ENCODE measurements around the gene DOC2B.

The DOC2B gene

DNA sequence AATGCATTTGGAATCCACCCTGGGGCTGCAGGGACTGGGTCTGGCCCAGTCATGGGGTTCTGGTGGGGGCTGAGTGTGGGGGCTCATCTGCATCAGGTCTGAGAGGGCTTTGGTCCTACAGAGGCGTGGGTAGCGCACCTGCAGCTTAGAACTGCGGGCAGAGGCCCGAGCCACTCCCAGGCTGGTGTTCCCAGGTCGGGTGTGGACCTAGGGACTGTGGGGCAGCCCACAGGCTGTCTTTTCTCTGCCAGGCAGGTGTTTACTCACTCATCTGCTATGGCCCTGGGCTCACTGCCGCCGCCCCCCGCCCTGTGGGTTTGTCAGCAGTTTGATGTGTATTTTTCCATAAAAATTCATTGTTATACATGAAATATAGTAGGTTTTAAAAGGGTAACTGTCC lies 27.0 kb upstream of the DOC2B start (continued):
- TF ChIP-seq, protein P1, sequence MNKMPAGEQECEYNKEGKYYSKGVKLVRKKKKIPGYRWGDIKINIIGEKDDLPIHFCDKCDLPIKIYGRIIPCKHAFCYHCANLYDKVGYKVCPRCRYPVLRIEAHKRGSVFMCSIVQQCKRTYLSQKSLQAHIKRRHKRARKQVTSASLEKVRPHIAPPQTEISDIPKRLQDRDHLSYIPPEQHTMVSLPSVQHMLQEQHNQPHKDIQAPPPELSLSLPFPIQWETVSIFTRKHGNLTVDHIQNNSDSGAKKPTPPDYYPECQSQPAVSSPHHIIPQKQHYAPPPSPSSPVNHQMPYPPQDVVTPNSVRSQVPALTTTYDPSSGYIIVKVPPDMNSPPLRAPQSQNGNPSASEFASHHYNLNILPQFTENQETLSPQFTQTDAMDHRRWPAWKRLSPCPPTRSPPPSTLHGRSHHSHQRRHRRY (tag by site-specific recombination; IDR thresholded peaks at IDR 0.05): no peak
- TF ChIP-seq ZNF169 (tag by site-specific recombination; IDR thresholded peaks at IDR 0.05) (no peak), ZNF10 (tag by site-specific recombination; IDR thresholded peaks at IDR 0.05) (no peak)

DNA sequence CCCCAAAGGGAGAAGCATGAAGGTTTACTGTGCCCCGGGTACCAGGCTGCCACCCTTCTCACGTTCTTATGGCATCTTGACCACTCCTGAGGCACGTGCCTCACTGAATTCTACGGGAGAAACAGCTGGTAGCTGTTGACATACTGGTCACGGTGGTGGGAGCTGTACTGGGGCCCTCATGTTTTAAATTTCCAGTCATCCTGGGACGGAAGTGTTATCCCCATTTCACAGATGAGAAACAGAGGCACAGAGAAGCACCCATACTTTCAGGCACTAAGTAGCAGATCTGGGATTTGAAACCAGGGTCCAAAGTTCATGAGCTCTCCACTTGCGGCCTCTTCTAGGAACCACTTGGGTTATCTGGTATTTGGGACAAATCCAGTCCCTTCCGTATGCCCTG lies 26.3 kb upstream of the DOC2B start:
- Histone ChIP-seq H3K4me1 (ENCODE audit: control insufficient read depth, insufficient read depth, low read length) (no peaks in the 10 kb centered on the region), H3K4me3 (ENCODE audit: low read depth, low read length) (no peak overlapping the region), H3K9me3 (ENCODE audit: control insufficient read depth, insufficient read depth, low read depth, low read length) (no peaks in the 10 kb centered on the region), H3K27ac (ENCODE audit: extremely low read depth, low read depth, low read length) (no peak overlapping the region), H3K36me3 (ENCODE audit: control insufficient read depth in 2 of 2, insufficient read depth in 1 of 2, low read length in 2 of 2) (peaks cover 0 to 7% of the 10 kb centered on the region in 2 experiments; a peak in 1 of 3 replicates)
- POLR2A ChIA-PET: no interaction called here
- TF ChIP-seq, protein P2, sequence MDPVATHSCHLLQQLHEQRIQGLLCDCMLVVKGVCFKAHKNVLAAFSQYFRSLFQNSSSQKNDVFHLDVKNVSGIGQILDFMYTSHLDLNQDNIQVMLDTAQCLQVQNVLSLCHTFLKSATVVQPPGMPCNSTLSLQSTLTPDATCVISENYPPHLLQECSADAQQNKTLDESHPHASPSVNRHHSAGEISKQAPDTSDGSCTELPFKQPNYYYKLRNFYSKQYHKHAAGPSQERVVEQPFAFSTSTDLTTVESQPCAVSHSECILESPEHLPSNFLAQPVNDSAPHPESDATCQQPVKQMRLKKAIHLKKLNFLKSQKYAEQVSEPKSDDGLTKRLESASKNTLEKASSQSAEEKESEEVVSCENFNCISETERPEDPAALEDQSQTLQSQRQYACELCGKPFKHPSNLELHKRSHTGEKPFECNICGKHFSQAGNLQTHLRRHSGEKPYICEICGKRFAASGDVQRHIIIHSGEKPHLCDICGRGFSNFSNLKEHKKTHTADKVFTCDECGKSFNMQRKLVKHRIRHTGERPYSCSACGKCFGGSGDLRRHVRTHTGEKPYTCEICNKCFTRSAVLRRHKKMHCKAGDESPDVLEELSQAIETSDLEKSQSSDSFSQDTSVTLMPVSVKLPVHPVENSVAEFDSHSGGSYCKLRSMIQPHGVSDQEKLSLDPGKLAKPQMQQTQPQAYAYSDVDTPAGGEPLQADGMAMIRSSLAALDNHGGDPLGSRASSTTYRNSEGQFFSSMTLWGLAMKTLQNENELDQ (tag by site-specific recombination; IDR thresholded peaks at IDR 0.05; ENCODE audit: low read depth): no peak
- TF ChIP-seq BCL11A (tag by site-specific recombination; IDR thresholded peaks at IDR 0.05; ENCODE audit: low read depth): no peak
- CTCF ChIA-PET: interaction anchor here (0.5 kb wide), 1 partner anchor 117 kb away, joined by 3 read pairs; no protein-coding TSS in a partner anchor

DNA sequence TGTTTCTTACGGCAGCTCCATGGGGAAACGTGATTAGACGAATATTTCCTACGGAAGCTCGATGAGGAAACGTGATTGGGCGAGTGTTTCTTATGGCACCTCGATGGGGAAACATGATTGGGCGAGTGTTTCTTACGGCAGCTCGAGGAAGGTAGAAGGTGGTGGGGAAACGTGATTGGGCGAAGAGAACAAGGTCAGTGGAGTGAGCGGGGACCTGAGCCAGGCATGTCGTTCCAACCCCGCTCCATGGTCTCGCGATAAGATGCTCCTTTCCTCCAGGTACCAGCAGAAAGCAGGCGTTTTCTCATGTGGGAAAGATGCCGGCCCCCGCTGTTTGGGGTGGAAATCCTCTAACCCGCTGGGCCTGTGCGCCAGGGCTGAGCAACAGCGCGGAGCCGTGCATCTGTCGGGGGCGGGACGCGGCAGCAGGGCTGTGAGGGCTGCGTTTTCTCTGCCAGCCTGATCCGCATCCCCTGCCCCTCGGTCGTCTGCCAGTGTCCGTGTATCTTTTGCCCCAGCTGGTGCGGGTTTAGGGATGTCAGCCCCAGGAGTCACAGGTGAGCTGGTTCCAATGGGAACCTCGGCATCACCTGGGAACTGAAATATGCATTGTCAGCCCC lies 25.6 kb upstream of the DOC2B start:
- H3K36me3 ChIP-seq (ENCODE audit: control insufficient read depth in 2 of 2, insufficient read depth in 1 of 2, low read length in 2 of 2): peaks cover 0 to 4% of the 10 kb centered on the region in 2 experiments; a peak in 1 of 3 replicates
- POLR2A ChIA-PET: no interaction called here
- H3K4me1 ChIP-seq (ENCODE audit: control insufficient read depth, insufficient read depth, low read length): no peaks in the 10 kb centered on the region
- H3K27ac ChIP-seq (ENCODE audit: extremely low read depth, low read depth, low read length): no peak overlapping the region
- H3K4me3 ChIP-seq (ENCODE audit: low read depth, low read length): no peak overlapping the region
- CTCF ChIA-PET: interaction anchor here (0.6 to 0.7 kb wide), 3 partner anchors 38 to 724 kb away, joined by 3 to 6 read pairs (median 3); no protein-coding TSS in a partner anchor
- H3K9me3 ChIP-seq (ENCODE audit: control insufficient read depth, insufficient read depth, low read depth, low read length): no peaks in the 10 kb centered on the region
- no peak for TF ChIP-seq YY1 (tag by site-specific recombination; IDR thresholded peaks at IDR 0.05)
- TF ChIP-seq, protein P3, sequence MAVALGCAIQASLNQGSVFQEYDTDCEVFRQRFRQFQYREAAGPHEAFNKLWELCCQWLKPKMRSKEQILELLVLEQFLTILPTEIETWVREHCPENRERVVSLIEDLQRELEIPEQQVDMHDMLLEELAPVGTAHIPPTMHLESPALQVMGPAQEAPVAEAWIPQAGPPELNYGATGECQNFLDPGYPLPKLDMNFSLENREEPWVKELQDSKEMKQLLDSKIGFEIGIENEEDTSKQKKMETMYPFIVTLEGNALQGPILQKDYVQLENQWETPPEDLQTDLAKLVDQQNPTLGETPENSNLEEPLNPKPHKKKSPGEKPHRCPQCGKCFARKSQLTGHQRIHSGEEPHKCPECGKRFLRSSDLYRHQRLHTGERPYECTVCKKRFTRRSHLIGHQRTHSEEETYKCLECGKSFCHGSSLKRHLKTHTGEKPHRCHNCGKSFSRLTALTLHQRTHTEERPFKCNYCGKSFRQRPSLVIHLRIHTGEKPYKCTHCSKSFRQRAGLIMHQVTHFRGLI (tag by site-specific recombination; IDR thresholded peaks at IDR 0.05): no peak
- TF ChIP-seq GFI1B (tag by site-specific recombination; IDR thresholded peaks at IDR 0.05): no peak
- no peak for TF ChIP-seq ZBTB20 (tag by site-specific recombination; IDR thresholded peaks at IDR 0.05)
- TF ChIP-seq TRIM28 (IDR thresholded peaks at IDR 0.05; ENCODE audit: borderline replicate concordance, low read length): no peak
- TF ChIP-seq ZNF548 (tag by site-specific recombination; IDR thresholded peaks at IDR 0.05): no peak
- TF ChIP-seq, protein P4, sequence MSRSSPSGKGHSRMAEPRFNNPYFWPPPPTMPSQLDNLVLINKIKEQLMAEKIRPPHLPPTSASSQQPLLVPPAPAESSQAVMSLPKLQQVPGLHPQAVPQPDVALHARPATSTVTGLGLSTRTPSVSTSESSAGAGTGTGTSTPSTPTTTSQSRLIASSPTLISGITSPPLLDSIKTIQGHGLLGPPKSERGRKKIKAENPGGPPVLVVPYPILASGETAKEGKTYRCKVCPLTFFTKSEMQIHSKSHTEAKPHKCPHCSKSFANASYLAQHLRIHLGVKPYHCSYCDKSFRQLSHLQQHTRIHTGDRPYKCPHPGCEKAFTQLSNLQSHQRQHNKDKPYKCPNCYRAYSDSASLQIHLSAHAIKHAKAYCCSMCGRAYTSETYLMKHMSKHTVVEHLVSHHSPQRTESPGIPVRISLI (tag by site-specific recombination; IDR thresholded peaks at IDR 0.05): no peak
- no peak for TF ChIP-seq ZNF19 (tag by site-specific recombination; IDR thresholded peaks at IDR 0.05; ENCODE audit: low read depth)
- TF ChIP-seq, protein P5, sequence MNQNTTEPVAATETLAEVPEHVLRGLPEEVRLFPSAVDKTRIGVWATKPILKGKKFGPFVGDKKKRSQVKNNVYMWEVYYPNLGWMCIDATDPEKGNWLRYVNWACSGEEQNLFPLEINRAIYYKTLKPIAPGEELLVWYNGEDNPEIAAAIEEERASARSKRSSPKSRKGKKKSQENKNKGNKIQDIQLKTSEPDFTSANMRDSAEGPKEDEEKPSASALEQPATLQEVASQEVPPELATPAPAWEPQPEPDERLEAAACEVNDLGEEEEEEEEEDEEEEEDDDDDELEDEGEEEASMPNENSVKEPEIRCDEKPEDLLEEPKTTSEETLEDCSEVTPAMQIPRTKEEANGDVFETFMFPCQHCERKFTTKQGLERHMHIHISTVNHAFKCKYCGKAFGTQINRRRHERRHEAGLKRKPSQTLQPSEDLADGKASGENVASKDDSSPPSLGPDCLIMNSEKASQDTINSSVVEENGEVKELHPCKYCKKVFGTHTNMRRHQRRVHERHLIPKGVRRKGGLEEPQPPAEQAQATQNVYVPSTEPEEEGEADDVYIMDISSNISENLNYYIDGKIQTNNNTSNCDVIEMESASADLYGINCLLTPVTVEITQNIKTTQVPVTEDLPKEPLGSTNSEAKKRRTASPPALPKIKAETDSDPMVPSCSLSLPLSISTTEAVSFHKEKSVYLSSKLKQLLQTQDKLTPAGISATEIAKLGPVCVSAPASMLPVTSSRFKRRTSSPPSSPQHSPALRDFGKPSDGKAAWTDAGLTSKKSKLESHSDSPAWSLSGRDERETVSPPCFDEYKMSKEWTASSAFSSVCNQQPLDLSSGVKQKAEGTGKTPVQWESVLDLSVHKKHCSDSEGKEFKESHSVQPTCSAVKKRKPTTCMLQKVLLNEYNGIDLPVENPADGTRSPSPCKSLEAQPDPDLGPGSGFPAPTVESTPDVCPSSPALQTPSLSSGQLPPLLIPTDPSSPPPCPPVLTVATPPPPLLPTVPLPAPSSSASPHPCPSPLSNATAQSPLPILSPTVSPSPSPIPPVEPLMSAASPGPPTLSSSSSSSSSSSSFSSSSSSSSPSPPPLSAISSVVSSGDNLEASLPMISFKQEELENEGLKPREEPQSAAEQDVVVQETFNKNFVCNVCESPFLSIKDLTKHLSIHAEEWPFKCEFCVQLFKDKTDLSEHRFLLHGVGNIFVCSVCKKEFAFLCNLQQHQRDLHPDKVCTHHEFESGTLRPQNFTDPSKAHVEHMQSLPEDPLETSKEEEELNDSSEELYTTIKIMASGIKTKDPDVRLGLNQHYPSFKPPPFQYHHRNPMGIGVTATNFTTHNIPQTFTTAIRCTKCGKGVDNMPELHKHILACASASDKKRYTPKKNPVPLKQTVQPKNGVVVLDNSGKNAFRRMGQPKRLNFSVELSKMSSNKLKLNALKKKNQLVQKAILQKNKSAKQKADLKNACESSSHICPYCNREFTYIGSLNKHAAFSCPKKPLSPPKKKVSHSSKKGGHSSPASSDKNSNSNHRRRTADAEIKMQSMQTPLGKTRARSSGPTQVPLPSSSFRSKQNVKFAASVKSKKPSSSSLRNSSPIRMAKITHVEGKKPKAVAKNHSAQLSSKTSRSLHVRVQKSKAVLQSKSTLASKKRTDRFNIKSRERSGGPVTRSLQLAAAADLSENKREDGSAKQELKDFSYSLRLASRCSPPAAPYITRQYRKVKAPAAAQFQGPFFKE (tag by site-specific recombination; IDR thresholded peaks at IDR 0.05; ENCODE audit: borderline replicate concordance): no peak
- TF ChIP-seq ZNF473 (tag by site-specific recombination; IDR thresholded peaks at IDR 0.05): no peak
- no peak for TF ChIP-seq ZNF184 (tag by site-specific recombination; IDR thresholded peaks at IDR 0.05)
- no peak for TF ChIP-seq ZNF394 (tag by site-specific recombination; IDR thresholded peaks at IDR 0.05; ENCODE audit: borderline replicate concordance)

Measured in HEK293 (cell line).